ENCODE data around the gene UACA. TPM values are rescaled to one million over a fixed set of nuclear protein-coding genes. Genes with fewer than 3 reads are reported as not detected.

Gene UACA
- total and polyA plus RNA-seq, 2 donors: 12.8 to 195 TPM

DNA sequence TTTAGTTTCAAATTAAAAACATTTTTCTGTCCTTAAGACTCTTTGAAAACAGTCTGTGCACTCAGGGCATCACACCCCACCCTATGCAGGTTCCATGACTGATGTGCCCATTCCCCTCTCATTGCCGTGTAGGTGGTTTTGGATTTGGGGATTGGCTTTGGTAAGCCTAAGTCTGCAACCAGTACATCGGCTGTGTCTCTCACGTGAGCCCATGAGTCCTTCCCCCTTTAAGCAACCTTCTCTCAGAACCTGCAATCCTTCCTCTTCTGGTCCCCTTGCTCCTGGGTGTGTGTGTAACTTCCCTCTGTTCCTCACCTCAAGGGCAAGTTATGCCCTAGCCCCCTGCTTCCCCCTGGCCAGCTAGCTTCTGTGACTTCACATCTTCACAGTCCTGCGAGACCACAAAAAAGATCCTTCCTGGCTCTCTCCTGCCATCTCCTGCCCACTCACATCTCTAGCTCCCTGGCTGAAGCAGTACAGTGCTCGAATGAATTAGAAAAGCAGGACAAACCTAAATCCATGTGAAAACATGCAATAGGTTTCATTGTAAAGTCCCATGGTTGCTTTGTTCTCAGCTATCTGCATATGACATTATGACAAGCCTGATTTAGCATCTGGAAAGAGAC is 126.7 kb downstream of the UACA start:
- 47% methylated on average over 5 of the region's 5 CpGs for WGBS
- no peaks in the 10 kb centered on the region for H3K36me3 ChIP-seq (ENCODE audit: insufficient read depth)
- H3K4me1 ChIP-seq (ENCODE audit: insufficient read depth): no peaks in the 10 kb centered on the region
- H3K27ac ChIP-seq (ENCODE audit: low read depth): no peak overlapping the region
- H3K4me3 ChIP-seq (ENCODE audit: low read depth, low read length): no peak overlapping the region
- DNase-seq (ENCODE audit: extremely low spot score): no peak

GRCh38 chr15:70635895-70636294 is 127.5 kb downstream of the UACA start:
- Histone ChIP-seq H3K4me1 (ENCODE audit: insufficient read depth) (no peaks in the 10 kb centered on the region), H3K27ac (ENCODE audit: low read depth) (no peak overlapping the region), H3K36me3 (ENCODE audit: insufficient read depth) (no peaks in the 10 kb centered on the region), H3K4me3 (ENCODE audit: low read depth, low read length) (no peak overlapping the region)
- WGBS: 87% methylated on average over 2 of the region's 2 CpGs
- no peak for DNase-seq (ENCODE audit: extremely low spot score)

DNA sequence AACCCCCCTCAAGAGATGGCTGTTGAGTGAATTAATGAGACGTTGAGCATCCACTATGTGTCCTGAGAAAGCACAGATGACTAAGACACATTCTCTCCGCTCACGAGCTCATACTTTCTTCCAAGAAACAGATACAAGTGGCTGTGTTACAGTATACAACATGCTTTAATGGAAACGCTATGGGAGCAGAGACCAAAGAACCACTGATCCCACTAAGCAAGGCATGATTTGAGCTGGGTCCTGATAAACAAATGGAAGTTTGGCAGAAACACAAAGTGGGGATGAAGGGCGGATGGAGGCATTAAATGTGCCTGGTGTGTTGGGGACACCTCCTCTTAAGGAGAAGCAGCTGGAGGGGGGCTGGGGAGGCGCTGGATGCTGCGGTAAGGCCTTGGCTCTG is 129.4 kb downstream of the UACA start:
- H3K36me3 ChIP-seq (ENCODE audit: insufficient read depth): no peaks in the 10 kb centered on the region
- 44% methylated on average over 7 of the region's 7 CpGs for WGBS
- DNase-seq (ENCODE audit: extremely low spot score): no peak
- no peaks in the 10 kb centered on the region for H3K4me1 ChIP-seq (ENCODE audit: insufficient read depth)
- H3K4me3 ChIP-seq (ENCODE audit: low read depth, low read length): no peak overlapping the region
- no peak overlapping the region for H3K27ac ChIP-seq (ENCODE audit: low read depth)

DNA sequence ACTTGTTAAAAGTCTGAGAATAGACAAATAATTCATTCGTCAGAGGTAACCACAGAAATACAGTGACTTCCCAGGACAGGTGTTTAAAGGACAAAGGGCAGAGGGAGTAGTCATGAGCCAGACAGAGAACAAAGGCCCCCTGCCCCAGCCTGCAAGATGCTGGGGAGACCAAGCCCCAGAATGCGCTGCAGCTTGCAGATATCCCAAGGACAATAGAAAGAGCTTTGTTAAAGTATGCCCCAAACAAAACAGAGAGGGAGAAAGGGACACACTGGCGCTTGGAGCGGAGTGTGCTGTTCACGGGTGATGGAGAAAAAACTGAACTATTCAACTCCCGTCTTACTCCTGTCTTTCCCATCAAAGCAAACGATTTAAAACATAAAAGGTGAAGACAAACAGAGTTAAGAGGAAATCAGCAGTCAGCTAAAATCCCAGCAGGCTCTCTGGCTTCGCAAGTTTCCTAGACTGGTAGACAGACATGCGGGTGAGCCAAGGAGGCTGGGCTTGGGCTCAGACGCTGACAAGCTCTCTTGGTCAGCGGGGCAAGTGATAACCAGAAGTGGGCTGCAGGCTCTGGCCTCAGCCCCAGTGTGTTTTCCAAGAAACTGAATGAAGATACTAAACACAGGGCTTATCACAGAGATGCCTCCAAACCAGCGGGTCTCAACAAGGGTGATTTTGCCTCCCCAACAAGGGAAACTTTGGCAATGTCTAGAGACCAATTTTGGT is 130.1 kb downstream of the UACA start:
- Histone ChIP-seq H3K4me3 (ENCODE audit: low read depth, low read length) (no peak overlapping the region), H3K36me3 (ENCODE audit: insufficient read depth) (no peaks in the 10 kb centered on the region), H3K27ac (ENCODE audit: low read depth) (no peak overlapping the region), H3K4me1 (ENCODE audit: insufficient read depth) (no peaks in the 10 kb centered on the region)
- no peak for DNase-seq (ENCODE audit: extremely low spot score)
- 37% methylated on average over 12 of the region's 12 CpGs for WGBS

- Histone ChIP-seq H3K27ac (ENCODE audit: low read depth) (no peak overlapping the region), H3K4me3 (ENCODE audit: low read depth, low read length) (no peak overlapping the region), H3K36me3 (ENCODE audit: insufficient read depth) (no peaks in the 10 kb centered on the region), H3K4me1 (ENCODE audit: insufficient read depth) (no peaks in the 10 kb centered on the region)
- WGBS: 81% methylated on average over 5 of the region's 5 CpGs
- no peak for DNase-seq (ENCODE audit: extremely low spot score)
Measured at GRCh38 chr15:70632491-70633102, 130.8 kb downstream of the UACA start.

DNA sequence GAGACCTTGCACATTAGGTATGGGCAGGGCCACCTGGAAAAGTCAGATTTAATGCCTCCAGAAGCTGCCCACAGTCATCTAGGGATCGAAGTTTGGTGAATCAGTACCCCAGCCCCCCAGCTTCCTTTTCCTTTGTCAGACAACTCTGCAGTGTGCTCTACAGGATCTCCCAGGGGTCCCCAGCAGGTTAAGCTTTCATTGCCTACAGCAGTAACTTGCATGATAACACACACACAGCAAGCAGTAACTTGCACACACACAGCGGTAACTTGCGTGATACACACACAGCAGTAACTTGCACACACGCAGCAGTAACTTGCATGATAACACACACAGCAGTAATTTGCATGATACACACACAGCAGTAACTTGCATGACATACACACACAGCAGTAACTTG is 131.3 kb downstream of the UACA start:
- Histone ChIP-seq H3K4me3 (ENCODE audit: low read depth, low read length) (no peak overlapping the region), H3K36me3 (ENCODE audit: insufficient read depth) (no peaks in the 10 kb centered on the region), H3K27ac (ENCODE audit: low read depth) (no peak overlapping the region), H3K4me1 (ENCODE audit: insufficient read depth) (no peaks in the 10 kb centered on the region)
- DNase-seq (ENCODE audit: extremely low spot score): no peak
- 81% methylated on average over 4 of the region's 4 CpGs for WGBS

DNA sequence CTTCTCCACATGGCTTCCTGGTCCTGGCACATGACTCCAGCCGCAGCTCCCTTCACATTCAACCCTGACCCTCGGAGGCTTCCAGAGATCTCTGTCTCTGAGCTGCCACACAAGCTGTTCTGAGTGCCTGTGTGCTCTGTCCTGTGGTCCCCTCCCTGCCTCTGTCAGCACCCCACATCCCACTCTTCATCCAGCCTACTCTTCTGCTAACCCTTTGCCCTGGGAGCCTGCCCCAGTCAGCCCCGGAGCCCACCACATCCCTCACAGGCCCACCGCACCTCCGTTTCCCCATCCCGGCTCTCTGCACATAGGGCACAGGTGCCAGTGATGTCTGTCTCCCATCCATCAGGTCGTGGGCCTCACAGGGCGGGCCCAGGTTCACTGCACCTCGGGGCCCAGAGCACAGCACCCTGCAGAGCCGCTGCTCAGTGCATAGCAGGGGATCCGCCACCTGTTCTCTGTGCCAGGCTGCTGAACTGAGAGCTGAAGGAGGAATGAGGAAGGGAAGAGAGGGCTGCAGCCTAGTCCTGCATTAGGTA is 133.6 kb downstream of the UACA start:
- H3K27ac ChIP-seq (ENCODE audit: low read depth): no peak overlapping the region
- no peak for DNase-seq (ENCODE audit: extremely low spot score)
- no peaks in the 10 kb centered on the region for H3K36me3 ChIP-seq (ENCODE audit: insufficient read depth)
- H3K4me1 ChIP-seq (ENCODE audit: insufficient read depth): no peaks in the 10 kb centered on the region
- H3K4me3 ChIP-seq (ENCODE audit: low read depth, low read length): no peak overlapping the region
- 93% methylated on average over 11 of the region's 11 CpGs for WGBS

GRCh38 chr15:70628549-70628896 is 134.8 kb downstream of the UACA start:
- DNase-seq (ENCODE audit: extremely low spot score): no peak
- WGBS: 89% methylated on average over 8 of the region's 8 CpGs
- H3K36me3 ChIP-seq (ENCODE audit: insufficient read depth): no peaks in the 10 kb centered on the region
- no peaks in the 10 kb centered on the region for H3K4me1 ChIP-seq (ENCODE audit: insufficient read depth)
- no peak overlapping the region for H3K27ac ChIP-seq (ENCODE audit: low read depth)
- H3K4me3 ChIP-seq (ENCODE audit: low read depth, low read length): no peak overlapping the region

DNA sequence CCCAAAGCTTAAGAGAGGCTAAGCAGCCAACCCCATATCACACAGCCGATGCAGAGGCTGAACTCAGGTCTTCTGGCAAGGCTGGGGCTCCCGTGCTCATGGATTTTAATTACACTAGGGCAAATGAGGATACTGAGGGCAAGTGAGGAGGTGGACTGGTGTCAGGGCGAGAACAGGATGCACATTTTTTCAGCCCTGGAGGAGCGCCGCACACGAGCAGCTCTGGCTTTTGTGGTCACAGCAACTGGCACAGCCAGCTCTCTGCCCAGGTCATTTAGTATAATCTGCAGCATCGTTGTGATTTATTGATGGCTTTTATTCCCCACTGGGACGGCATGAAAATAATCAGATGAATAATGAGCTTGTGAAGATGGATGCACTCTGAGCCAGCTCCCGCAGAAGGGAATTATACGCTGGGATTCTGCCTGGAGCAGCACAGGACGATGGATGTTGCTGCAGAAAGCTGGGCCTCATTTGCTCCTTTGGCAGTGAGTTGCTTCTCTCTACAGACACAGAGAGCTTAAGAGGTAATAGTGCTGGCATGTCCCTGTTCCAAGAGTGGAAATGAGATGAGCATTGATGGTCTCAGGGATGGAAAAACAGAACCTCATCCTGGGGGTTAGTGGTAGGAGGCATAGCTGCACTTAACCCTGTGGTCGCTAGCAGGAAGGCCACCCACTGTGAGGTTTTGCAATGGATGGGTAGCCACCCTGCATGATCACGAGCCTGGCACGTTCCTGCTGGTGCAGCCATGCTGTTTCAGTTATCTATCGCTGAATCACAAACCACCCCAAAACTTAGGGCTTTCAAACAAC is 135.4 kb downstream of the UACA start:
- Histone ChIP-seq H3K4me3 (ENCODE audit: low read depth, low read length) (no peak overlapping the region), H3K36me3 (ENCODE audit: insufficient read depth) (no peaks in the 10 kb centered on the region), H3K4me1 (ENCODE audit: insufficient read depth) (no peaks in the 10 kb centered on the region), H3K27ac (ENCODE audit: low read depth) (no peak overlapping the region)
- 53% methylated on average over 15 of the region's 15 CpGs for WGBS
- DNase-seq (ENCODE audit: extremely low spot score): no peak

DNA sequence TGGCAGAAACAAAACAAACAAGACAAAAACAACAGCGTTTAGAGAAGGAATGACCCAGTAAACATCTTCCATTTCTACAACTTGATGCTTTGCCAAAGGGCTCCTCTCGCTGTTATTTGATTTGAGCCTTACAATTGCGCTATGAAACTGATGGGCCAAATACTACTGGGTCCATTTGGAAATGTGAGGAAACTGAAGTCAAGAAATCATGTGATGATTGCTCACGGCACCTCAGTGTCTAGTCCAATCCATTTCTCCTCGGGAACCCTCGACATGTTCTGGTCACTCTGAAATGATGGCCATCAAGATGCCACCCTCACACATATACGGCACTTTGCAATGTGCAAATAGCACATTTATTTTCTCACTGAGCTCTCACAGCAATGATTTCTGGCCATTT is 136.0 kb downstream of the UACA start:
- Histone ChIP-seq H3K27ac (ENCODE audit: low read depth) (no peak overlapping the region), H3K4me1 (ENCODE audit: insufficient read depth) (no peaks in the 10 kb centered on the region)
- WGBS: 85% methylated on average over 7 of the region's 7 CpGs

GRCh38 chr15:70625438-70625837 is 137.9 kb downstream of the UACA start:
- no peak overlapping the region for H3K27ac ChIP-seq (ENCODE audit: low read depth)
- H3K36me3 ChIP-seq (ENCODE audit: insufficient read depth): no peaks in the 10 kb centered on the region
- H3K4me3 ChIP-seq (ENCODE audit: low read depth, low read length): no peak overlapping the region
- no peaks in the 10 kb centered on the region for H3K4me1 ChIP-seq (ENCODE audit: insufficient read depth)
- WGBS: 35% methylated on average over 3 of the region's 3 CpGs
- DNase-seq (ENCODE audit: extremely low spot score): no peak

More for the DNA sequence above, 136.0 kb downstream of the UACA start:
- Histone ChIP-seq H3K36me3 (ENCODE audit: insufficient read depth) (no peaks in the 10 kb centered on the region), H3K4me3 (ENCODE audit: low read depth, low read length) (no peak overlapping the region)
- no peak for DNase-seq (ENCODE audit: extremely low spot score)

- no peaks in the 10 kb centered on the region for H3K36me3 ChIP-seq (ENCODE audit: insufficient read depth)
- H3K4me1 ChIP-seq (ENCODE audit: insufficient read depth): no peaks in the 10 kb centered on the region
- DNase-seq (ENCODE audit: extremely low spot score): no peak
- H3K27ac ChIP-seq (ENCODE audit: low read depth): no peak overlapping the region
- no peak overlapping the region for H3K4me3 ChIP-seq (ENCODE audit: low read depth, low read length)
Measured at GRCh38 chr15:70625011-70625410, 138.3 kb downstream of the UACA start.

- no peaks in the 10 kb centered on the region for H3K36me3 ChIP-seq (ENCODE audit: insufficient read depth)
- H3K27ac ChIP-seq (ENCODE audit: low read depth): no peak overlapping the region
- no peaks in the 10 kb centered on the region for H3K4me1 ChIP-seq (ENCODE audit: insufficient read depth)
- no peak for DNase-seq (ENCODE audit: extremely low spot score)
- WGBS: 84% methylated on average over 3 of the region's 3 CpGs
- H3K4me3 ChIP-seq (ENCODE audit: low read depth, low read length): no peak overlapping the region
Measured at GRCh38 chr15:70618929-70619328, 144.4 kb downstream of the UACA start.
